Epithelial cell of esophagus (primary cell): Measurements from ENCODE around the gene GRK6.

Experiments used
- DNase-seq: peaks from one replicate; pipeline ENCODE4 v3.0.0; 2010; ENCODE audit warnings: low read depth
- H3K4me3 ChIP-seq: 2 replicates; pipeline ENCODE4 v1.5.1; 2011; ENCODE audit warnings: mild to moderate bottlenecking, low read length, control low read depth
- CTCF ChIP-seq: IDR thresholded peaks from 2 replicates; pipeline ENCODE4 v1.5.1; 2011; ENCODE audit warnings: low read depth, mild to moderate bottlenecking, low read length, control low read depth, inconsistent platforms; ENCODE audit not compliant: insufficient read depth; ENCODE audit errors: missing control alignments

Gene GRK6

GRCh38 chr5:177440211-177440989 lies 13.9 kb downstream of the GRK6 start:
- H3K4me3 ChIP-seq = no peak overlapping the region
- DNase-seq = no peak
- TF ChIP-seq CTCF = no peak

GRCh38 chr5:177440990-177441780 lies 14.7 kb downstream of the GRK6 start:
- no peak for DNase-seq
- TF ChIP-seq CTCF = no peak
- no peak overlapping the region for H3K4me3 ChIP-seq

- DNase-seq = no peak
- no peak for TF ChIP-seq CTCF
Observed at GRCh38 chr5:177442066-177442826, 15.8 kb downstream of the GRK6 start.

GRCh38 chr5:177443144-177443983 lies 16.9 kb downstream of the GRK6 start:
- no peak overlapping the region for H3K4me3 ChIP-seq
- no peak for DNase-seq

More at GRCh38 chr5:177442066-177442826, 15.8 kb downstream of the GRK6 start:
- H3K4me3 ChIP-seq = no peak overlapping the region

GRCh38 chr5:177444106-177445051 lies 17.9 kb downstream of the GRK6 start:
- H3K4me3 ChIP-seq = no peak overlapping the region
- TF ChIP-seq CTCF = no peak
- no peak for DNase-seq

More at GRCh38 chr5:177443144-177443983, 16.9 kb downstream of the GRK6 start:
- TF ChIP-seq CTCF = no peak
